ENCODE data around the gene HOXD1. TPM values are rescaled to one million over a fixed set of nuclear protein-coding genes. Genes with fewer than 3 reads are reported as not detected.

The HOXD1 gene
- total RNA-seq, 3 donors from 2014 or later, result 2.2 to 5.9 (median 4.6) TPM

GRCh38 chr2:176172895-176173566 is 15.4 kb upstream of the HOXD1 start:
- H3K9me3 ChIP-seq, result no peaks in the 10 kb centered on the region
- DNase-seq (no peak), ATAC-seq (no peak)
- no peak overlapping the region for H3K4me3 ChIP-seq
- intact Hi-C loops (cut with DNase I, micrococcal nuclease), result no loop called here
- peaks cover 11% of the 10 kb centered on the region for H3K4me1 ChIP-seq (ENCODE audit: low read depth)
- TF ChIP-seq CTCF (IDR thresholded peaks at IDR 0.05), result no peak
- H3K36me3 ChIP-seq (ENCODE audit: low read depth), result no peaks in the 10 kb centered on the region

DNA sequence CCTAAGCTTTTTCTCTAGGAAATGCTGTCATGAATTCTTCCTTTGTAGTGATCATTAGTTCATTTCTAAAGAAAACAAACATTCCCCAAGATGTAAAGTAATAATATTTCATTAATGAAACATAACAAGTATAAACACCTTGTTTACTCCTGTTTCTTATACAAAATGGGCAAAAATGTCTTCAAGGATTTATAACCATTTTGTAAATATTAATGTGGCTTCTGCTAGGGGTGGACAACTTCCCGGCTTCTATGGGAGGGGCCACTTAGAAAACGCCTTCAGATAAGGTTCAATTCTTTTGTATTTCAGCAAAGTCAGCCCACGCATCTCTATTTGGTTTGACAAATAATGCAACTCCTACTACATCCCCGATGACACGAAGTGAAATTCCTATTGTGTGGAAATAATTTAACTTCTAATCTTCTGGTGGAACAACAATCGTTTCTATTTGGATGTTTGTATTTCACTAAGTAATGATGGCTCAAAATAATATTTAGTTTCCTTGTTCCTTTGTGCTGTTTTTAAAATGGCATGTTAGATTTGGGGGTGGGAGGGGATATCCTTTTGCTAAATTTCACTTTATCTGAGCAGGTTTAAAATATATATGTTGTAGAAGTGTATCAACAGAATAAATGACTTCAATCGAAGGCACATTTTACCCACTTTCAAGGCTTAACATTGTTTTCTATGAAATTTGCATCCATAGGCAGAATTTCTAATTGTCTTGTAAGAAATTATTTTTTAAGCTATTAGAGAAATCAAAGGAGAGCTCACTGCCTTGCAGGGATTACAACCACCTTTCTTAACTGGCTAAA is 14.7 kb upstream of the HOXD1 start:
- ATAC-seq (no peak), DNase-seq (no peak)
- no peak overlapping the region for H3K4me3 ChIP-seq
- H3K9me3 ChIP-seq, result no peaks in the 10 kb centered on the region
- intact Hi-C loops (cut with DNase I, micrococcal nuclease), result no loop called here
- no peak for TF ChIP-seq CTCF (IDR thresholded peaks at IDR 0.05)
- no peaks in the 10 kb centered on the region for H3K36me3 ChIP-seq (ENCODE audit: low read depth)
- peaks cover 14% of the 10 kb centered on the region for H3K4me1 ChIP-seq (ENCODE audit: low read depth)

- intact Hi-C loops (cut with DNase I, micrococcal nuclease), result no loop called here
- peak; percentile 20 for ATAC-seq
- H3K4me1 ChIP-seq (ENCODE audit: low read depth), result peaks cover 19% of the 10 kb centered on the region
- H3K9me3 ChIP-seq, result no peaks in the 10 kb centered on the region
- DNase-seq, result peak in 1 of 3 donors; percentile 37
- TF ChIP-seq CTCF (IDR thresholded peaks at IDR 0.05), result no peak
- no peak overlapping the region for H3K4me3 ChIP-seq
- H3K36me3 ChIP-seq (ENCODE audit: low read depth), result no peaks in the 10 kb centered on the region
Observed at GRCh38 chr2:176174382-176174823, 14.1 kb upstream of the HOXD1 start.

- Histone ChIP-seq H3K4me1 (ENCODE audit: low read depth) (peaks cover 19% of the 10 kb centered on the region), H3K4me3 (no peak overlapping the region), H3K9me3 (no peaks in the 10 kb centered on the region), H3K36me3 (ENCODE audit: low read depth) (no peaks in the 10 kb centered on the region)
- peak; percentile 37 for ATAC-seq
- DNase-seq, result peak; percentile 49 to 57 (median 57)
- no peak for TF ChIP-seq CTCF (IDR thresholded peaks at IDR 0.05)
- intact Hi-C loops (cut with DNase I, micrococcal nuclease), result no loop called here
Observed at GRCh38 chr2:176174824-176175708, 13.4 kb upstream of the HOXD1 start.
